Right ventricle myocardium inferior (tissue), 1 donor: ENCODE measurements around the gene ZC2HC1C. TPM values are rescaled to one million over a fixed set of nuclear protein-coding genes. Genes with fewer than 3 reads are reported as not detected.

ENCODE experiments used
- ATAC-seq: fragments of 200-7000 bp; cut with Tn5 transposase; one replicate; pipeline ENCODE4 v1.9.1; 2020; ENCODE audit warnings: mild to moderate bottlenecking, moderate library complexity
- DNase-seq: peaks from one replicate; pipeline ENCODE4 v3.0.0; 2021; ENCODE audit errors: missing footprints
- intact Hi-C: fragments of 100-400 bp; cut with DNase I; formaldehyde crosslinking; loops from one replicate; pipeline ENCODE4 v1.11.0; 2022
- long read RNA-seq: library from polyadenylated mRNA; unstranded; transcript quantifications from one replicate; pipeline ENCODE4 v2.0.0, GENCODE V29; 2021
- total RNA-seq: library from RNA; stranded (reverse); fragmentation: NEBNext Ultra II Directional; extraction: Animal tissue kit (Norgen Biotek cat#: 25700); gene quantifications from one replicate; pipeline ENCODE4 v1.2.1, GENCODE V29; 2021
- donor health status: DM: no; HTN: yes; CAD: no; lungs with severe emphysema.

ZC2HC1C gene, protein sequence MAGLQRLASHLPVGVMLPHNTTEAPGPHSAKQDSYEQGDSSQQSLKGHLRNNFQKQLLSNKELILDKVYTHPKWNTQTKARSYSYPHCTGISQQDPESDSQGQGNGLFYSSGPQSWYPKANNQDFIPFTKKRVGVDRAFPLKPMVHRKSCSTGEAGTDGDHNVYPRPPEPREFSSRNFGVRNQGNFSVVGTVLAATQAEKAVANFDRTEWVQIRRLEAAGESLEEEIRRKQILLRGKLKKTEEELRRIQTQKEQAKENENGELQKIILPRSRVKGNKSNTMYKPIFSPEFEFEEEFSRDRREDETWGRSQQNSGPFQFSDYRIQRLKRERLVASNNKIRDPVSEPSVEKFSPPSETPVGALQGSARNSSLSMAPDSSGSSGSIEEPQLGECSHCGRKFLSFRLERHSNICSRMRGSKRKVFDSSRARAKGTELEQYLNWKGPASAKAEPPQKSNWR
- total RNA-seq: 11.4 TPM
- long read RNA-seq, full-length matches to known transcripts: 5 of 7 reads
- long read RNA-seq, partial matches to known transcripts: 1 of 7 reads
- long read RNA-seq, other reads (novel, unspliced or antisense): 1 of 7 reads

DNA sequence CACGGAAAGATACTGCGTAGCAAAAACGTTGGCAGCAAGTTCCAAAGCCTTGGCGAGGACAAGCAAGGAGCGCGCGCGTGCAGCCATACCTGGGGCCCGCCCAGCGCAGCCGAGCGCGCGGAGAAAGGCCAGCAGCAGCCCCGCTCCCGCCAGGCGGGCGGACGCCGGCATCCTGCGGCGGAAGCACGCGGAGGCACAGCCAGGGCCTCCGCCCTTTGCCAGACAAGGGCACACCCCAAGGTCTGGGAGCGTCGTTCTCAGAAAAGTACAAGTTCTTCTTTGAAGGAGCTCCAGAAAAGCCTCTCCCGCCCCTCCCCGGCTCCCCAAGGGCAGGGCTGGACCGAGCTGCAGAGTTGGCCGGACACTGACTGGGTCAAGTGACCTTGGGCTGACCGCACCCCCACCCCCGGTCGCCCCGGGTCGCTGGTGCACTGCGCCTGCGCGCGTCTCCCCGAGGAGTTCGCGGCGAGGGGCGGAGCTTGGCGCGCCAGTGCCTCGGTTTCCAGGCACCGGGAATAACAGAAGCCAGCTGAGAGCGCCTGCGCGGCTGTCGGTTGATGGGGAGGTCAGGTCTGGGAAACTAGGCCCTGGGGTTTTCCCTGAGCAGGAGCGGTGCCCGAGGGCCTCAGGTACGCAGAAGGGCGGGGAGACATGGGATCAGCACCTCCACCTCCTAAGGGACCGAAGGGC, at the start of gene ZC2HC1C:
Gene ZC2HC1C (plus strand): TSS at position 521 of the 690 bp plus-strand sequence. CDS start 933 bp downstream, outside the sequence.
- ATAC-seq (peak; percentile 97), DNase-seq (peak; percentile 98)
- intact Hi-C loops: loop anchor here (2.0 to 5.0 kb wide), 2 partner anchors 18 to 67 kb away; partner anchors contain the start of genes EIF2B2 and MLH3

DNA sequence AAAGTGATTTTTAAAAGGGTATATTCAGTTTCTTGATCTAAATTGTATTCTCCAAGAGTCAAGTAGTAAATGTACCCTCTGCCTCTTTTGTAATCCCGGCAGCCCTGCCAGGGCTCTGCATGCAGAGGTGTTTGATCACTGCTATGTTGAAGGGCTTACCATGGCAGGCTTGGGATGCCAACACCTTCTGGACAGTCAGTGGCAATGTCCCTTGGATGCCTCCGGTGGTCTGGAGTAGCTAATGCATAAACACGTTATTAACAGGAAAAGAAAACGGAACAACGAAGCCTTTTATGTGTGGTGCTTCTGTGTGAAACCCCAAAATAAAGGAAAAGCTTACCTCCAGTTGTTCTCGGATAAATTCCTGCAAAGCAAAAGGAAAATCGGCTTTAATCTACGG, 46.8 kb upstream of the ZC2HC1C start:
- DNase-seq (peak; percentile 75), ATAC-seq (peak; percentile 96)
- intact Hi-C loops: loop anchor here (2.0 kb wide), 1 partner anchor 20 kb away; the partner anchor contains the start of gene EIF2B2

DNA sequence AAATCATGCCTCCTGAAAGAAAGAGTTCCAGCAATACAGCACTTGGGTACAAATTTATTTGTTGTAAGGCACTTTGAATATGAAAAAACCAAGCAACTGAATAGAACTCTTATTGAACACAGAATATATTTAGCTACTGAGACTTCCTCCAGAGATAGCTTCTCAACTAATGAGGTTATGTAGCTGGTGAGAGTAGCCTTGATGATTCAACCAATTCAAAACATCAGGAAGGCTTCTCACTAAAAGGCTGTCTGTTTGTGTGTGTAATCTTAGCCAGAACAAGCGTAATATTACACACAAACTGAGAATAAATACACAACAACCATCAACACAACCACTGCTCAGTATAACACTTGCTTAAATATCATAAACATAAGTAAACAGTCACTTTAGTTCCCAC, 46.3 kb upstream of the ZC2HC1C start:
- intact Hi-C loops: loop anchor here (2.0 kb wide), 1 partner anchor 20 kb away; the partner anchor contains the start of gene EIF2B2
- DNase-seq (no peak), ATAC-seq (no peak)

DNA sequence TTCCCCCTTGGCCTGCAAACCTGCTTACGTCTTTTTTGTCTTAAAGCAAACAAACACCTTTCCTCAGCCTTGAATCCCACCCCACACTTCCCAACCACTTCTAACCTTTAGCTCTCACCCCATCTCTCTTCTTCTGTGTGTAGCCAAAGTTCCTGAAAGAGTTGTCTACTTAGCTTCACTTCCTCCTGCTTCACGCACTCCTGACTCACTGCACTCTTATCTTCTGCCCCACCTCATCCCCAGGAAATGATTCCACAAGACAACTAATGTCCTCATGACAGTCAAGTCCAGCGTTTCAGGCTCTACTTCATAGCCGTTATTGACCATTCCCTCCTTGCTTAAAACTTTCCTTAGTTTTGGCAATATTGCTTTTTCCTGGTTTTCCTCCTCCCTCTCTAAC, 44.4 kb upstream of the ZC2HC1C start:
- intact Hi-C loops: no loop called here
- DNase-seq (no peak), ATAC-seq (no peak)

DNA sequence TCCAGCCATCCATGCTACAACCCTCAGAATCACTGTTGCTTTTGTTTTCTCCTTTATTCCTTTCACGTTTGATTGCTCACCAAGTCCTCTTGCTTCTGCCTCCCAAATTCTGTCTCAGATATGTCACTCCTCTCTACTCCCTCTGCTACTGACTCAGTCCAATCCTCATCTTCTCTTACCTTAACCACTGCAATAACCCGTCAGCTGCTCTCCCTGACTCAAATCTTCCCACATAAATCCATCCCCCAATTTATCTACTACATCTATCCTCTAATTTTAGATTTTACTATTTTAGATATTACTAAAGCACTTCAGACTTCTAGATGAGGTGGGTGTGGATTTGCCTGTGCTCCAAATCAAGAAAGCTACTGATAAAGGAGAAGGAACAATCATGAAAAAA, 43.6 kb upstream of the ZC2HC1C start:
- ATAC-seq: no peak
- no peak for DNase-seq
- intact Hi-C loops: no loop called here

DNA sequence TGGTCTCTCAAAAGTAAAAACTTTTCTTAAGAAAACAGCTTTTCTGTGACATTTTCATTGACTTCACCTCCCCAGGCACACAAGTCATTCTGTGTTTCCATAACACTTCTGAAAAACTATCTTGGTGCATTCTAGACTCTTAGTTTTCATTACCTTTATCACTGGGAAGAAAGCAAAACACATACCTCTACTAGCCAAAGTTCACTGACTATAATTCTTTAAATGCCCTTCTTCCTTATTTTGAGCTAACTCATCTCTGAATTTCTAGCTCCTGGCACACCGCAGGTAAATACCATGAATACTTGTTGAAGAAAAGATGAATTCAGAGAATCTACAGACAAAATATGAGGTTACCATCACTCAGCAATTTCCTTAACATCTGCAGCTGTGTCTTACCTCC, 39.3 kb upstream of the ZC2HC1C start:
- ATAC-seq: no peak
- no peak for DNase-seq
- intact Hi-C loops: no loop called here

DNA sequence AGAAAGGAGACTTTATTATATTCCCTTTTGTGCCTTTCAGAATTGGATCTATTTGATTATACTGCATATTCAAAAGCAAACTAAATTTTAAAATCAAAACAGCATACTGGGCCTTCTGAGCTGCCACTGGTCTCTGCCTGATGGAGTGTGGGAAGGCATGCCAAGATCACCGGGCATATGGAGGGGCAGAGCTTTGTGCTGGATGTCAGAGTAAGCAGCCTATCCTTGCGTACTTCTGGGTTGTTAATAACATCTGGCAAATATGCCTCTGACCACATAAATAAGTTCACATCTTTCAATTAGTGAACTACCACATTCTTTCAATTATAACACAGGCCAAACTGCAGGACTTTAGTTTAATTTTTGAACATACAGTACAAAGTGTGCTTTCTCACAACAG, 36.5 kb upstream of the ZC2HC1C start:
- DNase-seq (no peak), ATAC-seq (no peak)
- intact Hi-C loops: no loop called here

DNA sequence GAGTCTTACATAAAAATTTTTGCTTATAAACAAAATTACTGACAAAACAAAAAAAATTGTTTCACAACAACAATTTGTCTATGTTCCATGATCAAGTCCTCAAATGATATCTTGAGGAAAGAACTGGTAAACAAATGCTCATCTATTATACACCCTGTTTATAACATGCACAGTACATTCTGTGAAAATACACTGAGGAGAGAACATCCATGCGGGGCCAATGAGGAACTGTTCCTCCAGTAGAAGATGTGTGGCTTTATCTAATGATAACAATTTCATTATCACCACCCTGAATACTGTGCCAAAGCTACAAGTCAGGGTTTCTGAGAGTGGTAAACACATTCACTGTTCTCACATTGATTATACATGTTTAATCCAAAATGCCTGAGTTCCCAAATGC, 28.9 kb upstream of the ZC2HC1C start:
- intact Hi-C loops: no loop called here
- no peak for ATAC-seq
- no peak for DNase-seq

DNA sequence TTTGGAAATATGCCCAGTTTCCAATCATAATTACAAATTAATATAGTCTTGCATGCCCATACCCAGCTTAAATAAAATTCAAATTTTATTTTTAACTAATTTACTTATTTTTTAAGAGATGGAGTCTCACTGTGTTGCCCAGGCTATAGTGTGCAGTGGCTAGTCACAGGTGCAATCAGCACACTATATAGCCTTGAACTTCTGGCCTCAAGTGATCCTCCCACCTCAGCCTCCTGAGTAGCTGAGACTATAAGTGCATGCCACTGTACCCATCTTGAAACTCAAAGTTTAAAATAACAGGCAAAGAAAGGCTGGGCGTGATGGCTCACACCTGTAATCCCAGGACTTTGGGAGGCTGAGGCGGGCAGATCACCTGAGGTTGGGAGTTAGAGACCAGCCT, 28.5 kb upstream of the ZC2HC1C start:
- ATAC-seq (no peak), DNase-seq (no peak)
- intact Hi-C loops: no loop called here

DNA sequence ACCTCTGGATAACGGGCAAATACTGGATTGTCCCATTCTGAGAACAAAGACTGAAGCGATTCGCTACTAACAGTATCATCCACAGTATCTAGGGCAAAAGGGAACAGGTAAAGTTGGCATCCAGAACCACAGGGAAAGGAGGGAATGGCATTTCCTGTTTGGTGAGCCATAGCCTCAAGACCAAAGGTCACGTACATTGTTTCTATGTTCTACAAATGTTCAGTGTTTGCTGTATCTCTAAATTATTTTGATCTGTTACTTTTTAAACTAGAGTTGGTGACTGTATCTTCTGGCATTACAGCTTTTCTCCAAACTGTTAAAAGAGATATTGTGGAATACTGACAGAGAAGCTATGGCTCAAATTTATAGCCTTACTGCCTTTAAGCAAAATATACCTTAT, 27.8 kb upstream of the ZC2HC1C start:
- intact Hi-C loops: no loop called here
- ATAC-seq (no peak), DNase-seq (no peak)

DNA sequence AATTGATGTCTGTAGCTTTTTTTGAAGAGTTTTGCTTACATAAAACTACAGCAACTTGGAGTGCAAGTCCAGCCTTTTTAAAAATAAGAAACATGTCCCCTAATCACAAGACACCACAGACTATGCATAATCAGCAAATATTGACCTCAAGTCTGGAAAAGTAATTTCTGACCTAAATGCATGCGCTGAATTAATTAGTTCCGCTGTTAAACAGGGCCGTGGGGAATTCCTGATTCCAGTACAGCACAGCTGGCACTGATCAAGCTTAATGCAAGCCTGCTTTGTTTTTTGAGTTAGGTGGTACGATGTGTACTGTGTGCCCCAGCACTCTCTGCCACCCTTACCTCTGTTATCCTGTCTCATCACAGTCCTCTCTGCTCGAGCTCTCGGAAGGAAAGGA, 27.4 kb upstream of the ZC2HC1C start:
- no peak for DNase-seq
- no peak for ATAC-seq
- intact Hi-C loops: no loop called here

DNA sequence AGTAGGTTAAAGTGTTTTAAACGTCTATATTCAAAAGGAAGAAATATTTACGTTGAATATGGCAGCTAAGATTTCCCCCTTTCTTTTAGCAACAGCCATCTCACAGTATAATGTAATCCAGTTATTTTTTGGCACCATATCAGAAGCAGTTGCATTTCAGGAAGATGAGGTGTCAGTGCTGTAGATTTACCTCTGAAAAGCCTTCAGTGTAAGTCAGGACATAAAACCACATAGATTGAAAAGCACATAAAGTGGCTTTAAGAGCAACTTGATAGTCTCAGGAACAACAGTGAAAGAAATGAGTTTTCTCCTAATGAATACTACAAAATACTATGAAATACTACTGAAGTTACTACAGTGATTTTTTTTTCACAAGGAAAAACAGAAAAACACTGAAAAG, 25.1 kb upstream of the ZC2HC1C start:
- DNase-seq (no peak), ATAC-seq (no peak)
- intact Hi-C loops: no loop called here

DNA sequence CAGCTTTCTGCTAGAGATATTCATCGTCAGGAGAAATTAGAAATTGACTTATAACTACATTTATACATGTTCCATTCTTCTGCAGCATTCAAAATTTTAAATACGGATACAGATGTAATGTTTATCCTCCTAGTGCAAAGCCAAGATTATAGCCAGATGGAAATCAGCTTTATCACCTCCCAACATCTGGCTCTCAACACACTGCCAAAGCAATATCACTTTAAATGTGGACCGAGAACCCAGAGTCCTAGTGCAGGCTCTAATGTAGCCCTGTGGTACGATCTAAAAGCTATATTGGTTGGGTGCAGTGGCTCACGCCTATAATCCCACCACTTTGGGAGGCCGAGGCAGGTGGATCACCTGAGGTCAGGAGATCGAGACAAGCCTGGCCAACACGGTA, 24.7 kb upstream of the ZC2HC1C start:
- DNase-seq (no peak), ATAC-seq (no peak)
- intact Hi-C loops: no loop called here

DNA sequence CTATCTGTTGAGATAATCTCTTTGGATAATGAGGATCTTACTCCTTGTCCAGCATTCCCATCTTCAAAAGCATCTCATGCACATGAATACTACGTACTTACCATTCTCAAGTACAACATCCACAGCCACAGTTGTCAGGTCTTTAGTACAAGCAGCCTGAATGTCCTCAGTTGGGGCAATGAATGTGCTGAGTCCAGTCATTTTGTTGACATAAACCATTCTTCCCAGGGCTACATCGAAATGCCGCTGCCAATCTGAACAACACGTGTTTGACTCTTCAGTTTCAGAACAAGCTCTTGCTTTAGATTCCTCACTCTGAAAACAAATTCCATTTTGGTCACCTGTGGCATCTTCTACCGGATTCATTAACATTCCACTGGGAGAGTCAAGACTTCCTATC, 23.2 kb upstream of the ZC2HC1C start:
- intact Hi-C loops: no loop called here
- no peak for ATAC-seq
- no peak for DNase-seq

DNA sequence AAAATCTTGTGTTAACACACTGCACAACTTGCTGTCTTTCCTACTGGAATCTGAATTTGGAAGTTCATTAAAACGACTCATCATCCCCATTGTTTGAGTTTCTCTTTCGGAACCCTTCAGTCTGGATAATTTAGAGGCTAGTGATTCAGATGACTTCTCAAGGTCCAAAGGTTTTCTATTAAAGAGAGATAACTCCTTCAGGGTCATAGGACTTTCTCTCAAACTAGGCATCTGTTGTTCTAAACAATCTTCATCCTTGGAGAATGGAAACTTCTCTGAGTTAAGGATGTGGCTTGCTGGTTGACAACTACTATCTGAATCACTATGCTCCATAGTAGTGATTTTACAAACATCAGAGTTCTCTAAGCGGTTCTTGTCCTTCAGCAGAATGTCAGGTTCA, 22.5 kb upstream of the ZC2HC1C start:
- DNase-seq: no peak
- no peak for ATAC-seq
- intact Hi-C loops: no loop called here

DNA sequence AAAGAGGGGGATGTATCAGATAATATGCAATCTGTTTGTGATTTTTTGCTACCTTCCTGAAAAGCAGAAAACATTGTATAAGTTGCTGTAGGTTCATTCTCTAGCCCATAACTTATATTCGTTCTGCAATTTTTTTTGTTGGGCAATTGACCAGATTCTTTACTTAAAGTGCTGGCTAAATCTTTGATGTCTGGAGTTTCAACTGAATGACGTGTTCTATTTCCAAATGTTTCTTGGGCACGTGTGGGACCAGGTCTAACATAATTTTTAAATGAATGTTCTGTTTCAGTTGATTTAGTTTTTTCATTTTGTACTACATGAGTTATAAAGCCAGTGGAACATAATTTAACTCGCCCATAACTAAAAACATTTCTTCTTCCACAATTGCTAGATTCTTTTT, 21.9 kb upstream of the ZC2HC1C start:
- intact Hi-C loops: no loop called here
- DNase-seq: no peak
- ATAC-seq: no peak

DNA sequence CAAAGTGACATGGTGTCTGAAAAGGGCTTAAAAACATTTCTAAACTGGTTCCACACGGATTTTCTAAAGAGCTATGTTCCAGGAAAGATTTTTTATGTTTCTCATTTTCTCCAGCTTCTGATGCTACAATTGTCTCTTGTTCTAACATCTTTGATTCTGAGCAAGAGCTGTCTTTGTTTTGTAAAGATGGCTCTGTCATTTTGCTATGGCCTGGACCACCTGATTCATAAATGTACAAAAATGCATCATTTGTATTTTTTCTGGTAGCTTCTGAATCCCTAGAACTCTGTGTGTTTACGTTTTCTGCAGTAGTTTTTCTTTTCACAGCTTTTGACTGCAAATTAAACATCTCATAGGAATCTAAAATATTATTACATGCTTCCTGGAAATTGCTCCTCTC, 21.3 kb upstream of the ZC2HC1C start:
- DNase-seq: no peak
- intact Hi-C loops: no loop called here

DNA sequence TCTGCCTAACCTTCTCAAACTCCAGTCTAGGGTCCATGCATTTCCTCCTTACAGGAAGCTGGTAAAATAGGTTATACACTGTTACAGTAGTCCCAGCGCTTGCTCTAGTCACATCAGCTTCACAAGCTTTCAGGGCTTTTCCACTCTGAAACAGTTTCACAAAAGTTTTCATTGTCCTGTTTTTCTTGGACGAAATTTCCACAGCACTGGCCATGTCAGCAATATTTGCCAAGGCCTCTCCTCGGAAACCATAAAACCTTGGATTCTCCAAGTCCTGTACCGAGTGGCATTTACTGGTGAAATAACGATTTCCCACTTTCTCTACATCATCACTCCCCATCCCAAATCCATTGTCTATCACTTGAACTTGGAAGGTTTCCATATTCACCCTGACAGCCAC, 20.3 kb upstream of the ZC2HC1C start:
- DNase-seq: no peak
- peak; percentile 27 for ATAC-seq
- intact Hi-C loops: no loop called here

More for the DNA sequence above, 21.3 kb upstream of the ZC2HC1C start:
- ATAC-seq: no peak

DNA sequence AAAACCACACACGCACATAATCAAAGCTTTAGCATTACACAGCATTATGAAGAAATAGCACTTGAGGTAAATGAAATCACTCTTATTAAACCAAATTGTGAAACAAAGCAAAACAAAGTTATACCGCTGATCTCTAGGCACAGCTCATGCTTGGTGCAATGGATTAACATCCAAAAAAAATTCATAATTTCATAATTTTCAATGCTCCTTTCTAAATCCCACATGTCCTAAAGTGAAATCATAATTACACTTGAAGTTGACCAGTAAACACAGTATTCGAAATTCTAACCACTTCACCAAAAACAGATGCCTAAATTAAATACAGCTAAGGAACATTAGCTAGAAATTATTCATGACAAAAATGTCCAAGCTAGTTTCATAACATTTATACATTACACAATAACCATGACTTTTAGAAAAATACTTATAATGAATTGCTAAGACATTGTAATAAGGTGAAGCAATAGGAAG, 19.7 kb upstream of the ZC2HC1C start:
- intact Hi-C loops: loop anchor here (2.0 kb wide), 1 partner anchor 19 kb away; the partner anchor contains the start of gene ZC2HC1C
- peak; percentile 14 for ATAC-seq

More for the DNA sequence above, 19.7 kb upstream of the ZC2HC1C start:
- no peak for DNase-seq
